Activated T-helper 1 cell treated with Interleukin-2 at 50 U/mL for 16 hours (primary cell): ENCODE measurements around the gene UPB1.
"Not testable (repeated sequence)": the region's sequence is repeated elsewhere in the genome, so short reads cannot be mapped to it uniquely, and the experiment has no call there.

Experiments used
- DNase-seq: peaks from one replicate; pipeline ENCODE4 v3.0.0-alpha.2; 2020; ENCODE audit warnings: low read depth

Gene UPB1

DNA sequence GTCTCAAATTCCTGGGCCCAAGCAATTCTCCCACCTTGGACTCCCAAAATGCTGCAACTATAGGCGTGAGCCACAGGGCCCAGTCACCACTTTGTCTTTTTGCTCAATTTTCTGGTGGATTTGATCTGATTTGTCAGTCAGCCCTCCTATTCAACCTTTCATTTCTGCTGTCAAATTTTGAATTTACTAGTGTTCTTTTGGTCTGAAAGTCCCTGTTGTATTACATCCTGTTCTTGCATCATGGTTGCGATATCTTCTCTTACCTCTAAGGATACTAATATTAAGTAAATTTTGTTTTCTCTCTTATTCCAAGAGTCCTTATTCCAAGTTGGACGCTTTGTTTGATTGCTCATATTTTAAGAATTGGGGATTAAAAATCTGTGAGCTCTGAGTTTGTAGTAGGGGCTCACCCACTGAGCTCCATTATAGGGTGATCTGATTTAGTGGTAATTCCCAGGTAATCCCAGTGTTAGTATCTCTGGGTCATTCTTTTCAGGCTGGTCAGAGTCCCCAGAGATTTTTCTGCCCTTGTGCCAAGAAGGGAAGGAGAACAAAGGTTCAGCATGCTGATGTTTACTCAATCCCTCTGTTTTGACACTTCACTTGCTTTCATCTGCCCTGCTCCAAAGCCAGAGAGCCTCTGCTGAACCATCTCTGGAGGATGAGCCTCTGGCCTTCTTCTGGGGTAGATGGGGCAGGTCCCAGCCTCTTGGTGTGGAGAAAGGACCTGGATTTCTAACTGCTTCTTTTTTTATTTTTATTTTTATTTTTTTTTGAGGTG lies 10.0 kb downstream of the UPB1 start:
- no peak for DNase-seq

DNA sequence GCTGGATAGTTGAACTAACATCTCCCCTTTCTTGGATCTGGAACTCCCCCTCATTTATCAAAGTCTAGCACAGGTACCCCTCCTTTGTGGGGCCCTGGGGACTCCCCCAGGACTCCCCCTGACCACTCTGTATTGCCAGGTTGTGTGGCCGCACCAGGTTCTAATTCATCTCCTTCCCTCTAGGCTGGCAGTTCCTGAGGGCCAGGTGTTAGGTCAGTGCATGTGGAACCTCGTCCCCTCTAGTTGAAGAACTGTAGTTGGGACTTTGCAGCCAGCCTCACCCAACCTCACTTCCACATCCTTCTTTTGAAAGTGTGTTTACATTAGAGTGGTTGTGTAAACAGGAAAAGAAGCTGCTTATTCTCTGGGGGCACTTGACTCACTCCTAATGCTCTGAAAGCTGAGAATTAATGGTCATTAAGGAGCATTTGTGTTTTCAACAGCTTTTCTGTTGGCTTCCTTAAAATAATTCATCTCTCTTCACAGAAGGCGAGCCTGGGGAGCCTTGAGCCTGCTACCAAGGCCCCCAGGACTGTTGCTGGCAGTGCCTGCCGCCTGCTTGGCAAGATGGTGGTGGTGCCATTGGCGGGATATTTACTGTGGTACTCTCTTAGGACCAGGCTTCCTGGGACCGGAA lies 11.8 kb downstream of the UPB1 start:
- no peak for DNase-seq

DNA sequence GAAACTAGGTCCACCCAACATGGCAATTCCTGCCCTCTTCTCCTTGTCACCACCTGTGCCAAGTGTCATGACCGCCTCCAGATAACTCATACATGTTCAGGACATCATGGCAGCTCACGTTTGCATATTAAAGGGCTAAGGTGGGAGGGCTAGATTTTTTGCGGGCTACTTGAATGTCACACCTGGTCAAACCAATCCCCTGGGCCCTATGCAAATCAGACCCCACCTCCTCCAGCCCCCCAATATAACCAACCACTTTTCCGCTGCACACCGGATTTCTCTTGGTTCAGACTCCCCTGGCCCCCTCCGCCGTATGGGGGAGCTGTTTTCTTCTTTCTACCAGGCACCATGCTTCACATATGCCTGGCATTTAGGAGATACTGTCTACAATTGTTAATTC lies 12.6 kb downstream of the UPB1 start:
- no peak for DNase-seq

DNA sequence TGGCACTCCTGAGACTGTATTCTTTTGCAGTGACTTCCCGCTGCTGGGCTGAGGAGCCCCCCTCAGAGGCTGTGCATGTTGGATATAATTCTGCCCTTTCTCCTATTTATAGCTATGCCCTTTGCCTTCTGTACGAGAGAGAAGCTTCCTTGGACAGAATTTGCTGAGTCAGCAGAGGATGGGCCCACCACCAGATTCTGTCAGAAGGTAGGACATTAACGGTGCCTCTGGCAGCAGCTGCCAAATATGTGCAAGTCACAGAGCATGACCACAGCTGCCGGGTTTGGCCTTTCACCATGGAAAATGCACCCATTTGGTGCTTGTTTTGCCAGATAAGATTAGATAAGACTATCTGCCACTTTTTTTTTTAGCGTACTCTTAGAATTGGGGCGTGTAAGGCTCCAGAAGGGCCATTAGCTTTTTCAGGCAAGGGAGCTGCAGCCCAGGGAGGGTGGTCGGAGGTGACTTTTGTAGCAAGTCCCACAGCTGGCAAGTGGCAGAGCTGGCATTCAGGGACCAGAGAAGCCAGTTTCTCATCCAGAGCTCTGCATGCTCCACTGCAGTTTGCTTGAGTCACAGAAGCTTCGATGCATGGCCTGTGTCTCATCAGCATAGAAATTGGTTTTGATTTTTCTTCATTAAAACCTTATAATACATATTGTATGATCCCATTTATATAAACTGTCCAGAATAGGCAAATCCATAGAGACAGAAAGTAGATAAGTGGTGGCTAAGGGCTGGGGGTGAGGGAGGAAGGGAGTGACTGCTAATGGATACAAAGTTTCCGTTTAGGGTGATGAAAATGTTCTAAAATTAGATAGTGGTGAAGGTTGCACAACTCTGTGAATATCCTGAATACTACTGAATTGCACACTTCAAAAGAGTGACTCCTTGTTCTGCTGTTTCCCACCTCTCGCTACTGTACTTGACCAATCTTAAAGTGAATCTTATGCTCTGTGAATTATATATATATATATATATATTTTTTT lies 15.8 kb downstream of the UPB1 start:
- no peak for DNase-seq

DNA sequence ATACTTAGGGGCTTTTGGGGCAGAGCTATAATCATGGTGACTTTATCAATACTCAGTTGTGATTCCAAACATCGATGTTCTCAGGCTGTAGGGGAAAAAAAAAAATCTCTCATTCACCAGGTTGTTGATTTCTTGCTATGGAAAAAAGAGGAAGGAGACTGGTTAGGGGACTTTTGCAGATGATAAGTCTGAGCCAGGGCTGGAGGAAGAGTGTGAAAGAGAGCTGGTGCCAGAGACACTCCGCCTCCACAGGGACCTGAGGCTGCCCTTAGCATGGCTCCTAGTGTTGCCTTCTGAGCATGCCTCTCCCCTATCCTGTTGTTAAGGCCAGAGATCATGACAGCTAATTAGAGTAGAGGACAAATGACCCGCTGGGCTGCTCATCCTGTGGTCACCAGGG lies 16.9 kb downstream of the UPB1 start:
- DNase-seq: no peak

DNA sequence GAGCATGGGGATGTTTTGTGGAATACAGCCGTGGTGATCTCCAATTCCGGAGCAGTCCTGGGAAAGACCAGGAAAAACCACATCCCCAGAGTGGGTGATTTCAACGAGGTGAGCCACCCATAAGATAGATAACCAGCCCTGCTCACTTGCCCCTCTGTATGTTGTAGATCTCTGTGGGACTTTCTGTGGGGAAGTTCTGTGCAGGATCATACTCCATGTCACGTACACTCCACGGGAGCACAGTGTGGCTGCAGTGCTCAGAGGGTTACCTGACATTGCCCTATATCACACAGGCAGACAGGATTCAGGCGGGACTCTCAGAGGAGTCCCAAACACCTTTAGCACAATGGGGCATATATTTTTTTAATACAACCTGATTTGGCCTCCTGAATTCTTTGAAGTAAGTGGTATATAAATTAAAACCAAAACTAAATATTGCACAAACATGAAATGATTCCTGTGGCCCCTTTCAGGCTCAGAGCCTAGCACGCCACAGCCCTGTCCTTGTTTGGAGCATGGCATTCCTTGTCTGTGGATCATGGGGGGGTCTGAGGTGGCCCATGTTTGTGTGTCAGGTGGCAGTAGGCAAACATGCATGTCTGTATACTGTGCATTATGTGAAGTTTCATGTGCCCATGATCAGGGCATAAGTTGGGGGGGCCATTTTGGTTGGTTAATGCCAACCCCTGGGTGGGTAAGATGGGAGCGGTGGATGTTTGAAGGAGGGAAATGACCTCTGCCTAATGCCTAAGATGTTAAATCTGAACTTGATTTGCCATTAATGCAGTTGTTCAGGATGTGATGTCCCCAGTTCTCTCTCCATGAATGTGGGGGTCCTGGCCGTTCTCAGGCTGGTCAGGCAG lies 18.5 kb downstream of the UPB1 start:
- no peak for DNase-seq

DNA sequence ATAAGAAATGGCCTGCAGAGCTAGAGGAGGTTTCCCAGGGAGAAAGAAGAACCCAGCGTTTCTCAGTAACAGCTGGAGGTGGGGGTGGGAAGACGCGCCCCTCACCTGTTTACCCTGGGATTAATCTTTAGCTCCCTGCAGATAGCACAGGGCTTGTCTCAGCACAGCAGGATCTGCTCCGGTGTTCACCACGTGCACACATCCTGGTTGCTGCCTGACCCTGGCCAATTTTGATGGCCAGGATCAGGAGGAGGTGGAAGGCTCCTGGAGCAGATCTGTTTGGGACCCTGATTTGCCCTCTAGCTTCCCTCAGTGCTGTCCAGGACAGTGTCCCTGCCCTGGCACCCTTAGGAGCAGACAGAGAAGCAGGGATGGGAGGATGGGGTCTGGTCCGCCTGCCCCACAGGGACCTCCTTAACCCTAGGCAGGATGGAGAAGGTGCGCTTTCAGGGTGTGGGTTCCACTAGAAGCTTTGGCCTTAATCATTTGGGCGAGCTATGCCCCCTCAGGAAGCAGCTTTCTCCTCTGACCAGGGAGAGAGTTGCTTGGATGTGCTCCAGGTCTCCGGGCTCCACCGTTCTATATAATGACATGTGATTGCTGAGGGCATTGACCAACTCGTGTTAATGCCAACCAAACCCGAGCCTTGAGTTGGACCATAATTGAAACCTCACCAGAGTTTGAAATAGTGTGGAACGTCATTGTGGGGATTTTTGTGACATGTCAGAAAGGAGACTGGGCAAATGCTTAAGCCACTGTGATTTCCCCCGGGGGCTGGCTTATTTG lies 19.3 kb downstream of the UPB1 start:
- no peak for DNase-seq

DNA sequence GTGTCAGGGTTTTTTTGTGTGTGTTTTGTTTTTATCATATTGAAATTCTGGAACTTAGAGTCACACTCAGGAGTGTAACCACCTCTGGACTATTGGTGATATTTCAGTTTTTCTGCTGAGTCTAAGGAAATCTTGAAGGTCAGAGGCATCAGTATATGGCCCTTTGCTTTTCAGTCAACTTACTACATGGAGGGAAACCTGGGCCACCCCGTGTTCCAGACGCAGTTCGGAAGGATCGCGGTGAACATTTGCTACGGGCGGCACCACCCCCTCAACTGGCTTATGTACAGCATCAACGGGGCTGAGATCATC lies 19.9 kb downstream of the UPB1 start:
- no peak for DNase-seq

DNA sequence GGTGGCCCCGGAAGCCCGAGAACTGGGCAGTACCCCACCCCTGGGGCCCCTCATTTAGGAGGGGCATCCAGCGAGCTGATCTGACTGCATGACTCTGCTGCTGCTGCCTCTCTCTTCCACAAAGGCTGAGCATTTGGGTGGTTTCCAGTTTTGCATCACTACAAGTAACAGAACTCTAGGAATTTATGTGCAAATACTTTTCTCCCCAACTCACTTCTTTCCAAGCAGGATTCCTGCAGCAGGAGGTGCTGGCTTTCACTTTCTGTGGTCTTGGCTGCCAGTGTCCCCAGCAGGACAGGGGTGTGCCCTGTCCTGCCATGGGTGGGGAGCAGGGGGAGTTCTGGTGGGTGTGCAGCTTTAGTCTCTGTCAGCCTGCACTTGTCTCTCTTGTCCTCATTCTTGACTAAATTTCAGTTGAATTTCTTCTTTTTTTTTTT lies 21.2 kb downstream of the UPB1 start:
- no peak for DNase-seq

DNA sequence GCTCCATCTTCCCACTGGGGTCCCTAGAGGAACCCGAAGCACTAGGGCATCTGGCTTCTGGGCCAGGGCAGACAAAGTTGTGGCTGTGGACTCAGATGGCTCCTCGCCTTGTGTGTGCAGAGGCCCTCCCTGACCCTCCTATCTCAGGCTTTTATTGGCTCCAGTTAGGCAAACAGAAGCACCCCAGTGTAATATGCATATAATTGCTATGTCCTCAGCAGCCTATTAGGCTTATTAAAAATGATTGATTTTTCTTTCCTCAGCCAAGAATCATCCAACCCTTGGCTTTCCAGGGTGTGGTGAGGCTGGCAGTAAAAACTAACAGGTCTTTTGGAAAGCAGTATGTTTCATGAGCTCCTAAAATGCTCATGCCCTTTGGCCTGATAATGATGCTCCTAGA lies 22.3 kb downstream of the UPB1 start:
- DNase-seq: no peak

DNA sequence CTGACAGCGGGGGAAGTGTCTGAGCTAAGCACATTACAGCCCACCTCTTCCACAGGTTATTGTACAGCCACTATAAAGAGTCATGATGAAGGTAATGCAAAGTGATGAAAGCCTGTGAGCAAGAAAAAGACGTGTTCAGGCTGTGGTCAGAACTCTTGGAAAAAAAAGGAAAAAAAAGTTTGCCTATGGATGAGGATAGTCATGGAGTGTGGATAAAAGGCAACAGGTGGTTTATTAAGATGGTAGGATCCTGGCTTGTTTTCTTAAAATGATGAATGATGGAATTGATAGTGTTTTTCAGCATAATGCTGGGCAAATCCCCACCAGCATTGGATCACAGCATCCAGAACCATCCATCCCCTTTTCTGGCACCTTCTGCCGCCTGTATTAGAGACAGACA lies 23.1 kb downstream of the UPB1 start:
- no peak for DNase-seq

DNA sequence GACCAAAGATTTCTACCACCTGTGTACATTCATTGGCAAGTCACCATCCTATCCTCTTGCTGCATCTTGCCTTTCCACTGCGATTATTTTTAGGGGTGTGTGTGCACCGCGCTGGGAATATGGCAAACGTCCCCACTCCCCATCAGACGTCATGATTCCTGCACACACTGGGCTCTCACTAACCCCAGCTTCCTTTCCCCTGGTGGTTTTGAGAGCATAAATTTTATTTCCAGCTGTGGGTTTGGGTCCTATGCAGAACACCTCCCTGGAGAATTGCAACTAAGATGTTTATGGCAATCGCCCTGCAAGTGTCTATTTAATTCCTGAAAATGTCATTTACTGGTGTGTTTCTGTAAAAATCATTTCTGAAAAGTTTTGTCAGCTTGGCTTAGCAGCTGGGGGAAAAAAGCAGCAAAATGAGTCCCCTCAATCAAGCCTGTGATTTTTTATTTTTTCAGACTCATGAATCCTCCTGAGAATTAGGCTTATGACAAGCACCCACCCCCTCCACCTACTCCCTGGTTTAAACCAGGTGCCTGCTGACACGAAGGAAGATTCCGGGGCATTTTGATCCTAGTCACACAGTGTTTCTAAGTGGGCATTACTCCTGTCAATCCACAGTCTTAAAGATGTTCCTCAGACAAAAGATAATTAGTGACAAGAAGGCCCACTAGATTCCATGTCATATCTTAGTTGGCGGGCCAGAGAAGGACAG lies 23.8 kb downstream of the UPB1 start:
- DNase-seq: no peak

DNA sequence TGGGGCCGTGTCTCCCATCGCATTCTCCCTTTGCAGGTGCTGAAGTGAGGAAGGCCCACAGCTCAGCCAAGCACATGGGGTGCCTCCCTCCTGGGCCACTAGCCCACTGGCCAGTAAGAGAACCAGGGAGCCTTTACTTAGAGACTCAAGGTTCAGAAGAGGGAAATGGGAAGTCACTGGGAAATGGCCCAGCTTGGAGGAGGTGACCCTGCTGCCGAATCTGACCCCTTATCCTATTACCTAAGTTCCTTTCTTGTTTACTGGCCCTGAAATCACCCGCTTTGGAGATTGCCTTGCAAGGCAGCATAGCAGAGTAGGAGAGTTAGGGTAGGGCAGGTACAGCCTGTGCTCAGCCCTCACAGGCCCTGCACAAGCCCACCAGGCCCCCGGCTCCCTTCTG lies 24.4 kb downstream of the UPB1 start:
- DNase-seq: no peak

DNA sequence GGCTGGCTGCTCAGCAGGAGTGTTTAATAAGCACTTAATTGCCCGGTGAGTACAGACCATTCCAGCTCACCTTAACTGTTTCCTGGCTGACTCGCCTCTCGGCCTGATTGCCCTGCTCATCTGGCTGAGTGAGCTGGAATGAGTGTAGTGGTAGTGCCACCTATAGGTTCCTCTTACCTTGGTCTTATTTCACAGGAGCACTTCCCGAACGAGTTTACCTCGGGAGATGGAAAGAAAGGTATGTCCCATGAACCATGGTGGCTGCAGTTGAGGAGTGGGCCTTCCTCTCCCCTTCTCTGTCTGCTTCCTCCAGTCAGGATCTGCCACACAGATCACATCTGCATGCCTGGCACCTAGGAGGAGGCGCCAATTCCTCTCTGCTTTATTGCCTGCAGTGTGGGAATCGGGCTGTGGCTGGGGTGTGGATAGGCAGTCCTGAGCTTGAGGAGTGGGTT lies 26.7 kb downstream of the UPB1 start:
- no peak for DNase-seq

DNA sequence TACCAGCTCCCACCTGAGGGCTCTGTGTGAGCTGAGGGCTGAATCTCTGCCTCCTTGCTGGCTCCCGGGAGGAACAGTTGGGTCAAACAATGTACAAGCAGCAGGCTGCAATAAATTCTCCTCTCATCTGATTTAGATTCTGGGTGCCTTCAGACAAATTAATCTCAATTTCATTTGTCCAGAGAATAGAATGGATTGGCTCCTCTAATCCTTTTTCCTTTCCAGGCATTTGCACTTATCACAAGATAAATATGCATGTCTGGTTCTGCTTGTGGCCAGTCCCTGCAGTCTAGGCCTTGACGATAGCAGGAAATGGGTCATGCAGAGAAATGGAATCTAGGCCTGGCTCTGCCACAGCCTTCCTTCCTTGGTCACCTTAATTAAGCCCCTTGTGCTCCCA lies 28.7 kb downstream of the UPB1 start:
- DNase-seq: no peak

DNA sequence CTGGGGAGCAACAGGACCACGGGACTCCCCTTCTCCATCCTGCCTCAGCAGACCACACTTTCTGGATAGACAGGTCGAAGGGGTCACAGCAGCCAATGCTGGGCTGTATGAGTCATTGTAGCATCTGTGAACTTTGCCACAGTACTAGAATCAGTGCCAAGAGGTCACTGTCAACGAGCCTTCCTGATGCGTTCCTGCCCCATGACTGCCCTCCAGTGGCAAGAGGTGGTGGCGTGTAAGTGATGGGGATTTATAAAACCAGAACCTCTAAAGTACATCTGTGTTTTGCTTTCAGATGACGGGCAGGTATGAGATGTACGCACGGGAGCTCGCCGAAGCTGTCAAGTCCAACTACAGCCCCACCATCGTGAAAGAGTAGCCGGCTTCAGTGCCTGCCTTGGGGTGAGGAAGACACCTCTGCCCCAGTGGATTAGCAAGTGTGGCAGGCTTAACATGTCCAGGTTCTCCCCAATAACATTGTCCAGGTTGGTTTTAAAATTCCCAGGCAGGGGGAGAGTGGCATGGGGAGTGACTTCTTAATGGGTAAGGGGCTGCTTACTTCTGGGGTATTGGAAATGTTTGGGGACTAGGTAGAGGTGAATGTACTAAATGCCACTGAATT lies 30.4 kb downstream of the UPB1 start:
- DNase-seq: peak; percentile 48

DNA sequence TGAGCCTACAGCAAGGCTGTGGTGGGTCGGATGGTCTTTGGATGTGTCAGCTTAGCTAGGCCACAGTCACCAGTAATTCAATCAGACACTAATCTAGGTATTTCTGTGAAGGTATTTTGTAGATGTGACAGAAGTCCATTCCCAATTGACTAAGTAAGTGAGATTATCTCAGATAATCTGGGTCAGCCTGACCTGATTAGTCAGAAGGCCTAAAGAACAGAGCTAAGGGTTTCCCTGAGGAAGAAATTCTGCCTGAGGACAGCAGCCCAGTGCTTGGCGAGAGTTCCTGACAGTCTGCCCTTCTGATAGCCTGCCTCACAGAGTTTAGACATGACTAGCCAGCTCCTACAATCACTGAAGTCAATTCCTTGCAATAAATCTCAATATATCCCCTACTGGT lies 31.1 kb downstream of the UPB1 start:
- no peak for DNase-seq

DNA sequence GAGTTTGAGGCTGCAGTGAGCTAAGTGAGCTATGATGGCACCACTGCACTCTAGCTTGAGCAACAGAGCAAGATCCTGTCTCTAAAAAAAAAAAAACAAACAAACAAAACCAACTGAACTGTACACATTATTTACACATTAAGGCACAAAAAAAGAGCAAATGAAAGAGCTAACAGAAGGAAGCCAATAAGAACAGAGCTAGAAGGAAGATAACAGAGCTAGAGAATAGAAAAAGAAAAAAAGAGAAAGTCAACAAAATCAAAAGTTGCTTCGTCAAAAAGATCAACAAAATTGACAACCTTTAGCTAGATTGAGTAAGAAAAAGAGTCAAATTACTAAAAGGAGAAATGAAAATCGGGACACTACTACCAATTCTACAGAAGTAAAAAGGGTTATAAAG lies 34.8 kb downstream of the UPB1 start:
- no peak for DNase-seq

DNA sequence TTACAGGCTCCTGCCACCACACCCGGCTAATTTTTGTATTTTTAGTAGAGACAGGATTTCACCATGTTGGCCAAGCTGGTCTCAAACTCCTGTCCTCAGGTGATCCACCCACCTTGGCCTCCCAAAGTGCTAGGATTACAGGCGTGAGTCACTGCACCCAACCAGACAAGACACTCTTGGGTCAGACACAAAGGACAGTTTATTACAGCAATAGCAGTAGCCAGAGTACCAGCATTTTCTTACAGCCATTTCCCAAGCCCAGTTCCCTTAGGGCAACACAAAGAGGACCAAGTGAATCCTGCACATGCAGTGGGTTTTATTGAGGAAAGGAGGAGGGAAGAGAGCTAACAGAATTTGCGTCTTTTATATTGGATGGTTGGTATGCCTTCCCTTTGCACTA lies 35.8 kb downstream of the UPB1 start:
- DNase-seq: not testable (repeated sequence)

DNA sequence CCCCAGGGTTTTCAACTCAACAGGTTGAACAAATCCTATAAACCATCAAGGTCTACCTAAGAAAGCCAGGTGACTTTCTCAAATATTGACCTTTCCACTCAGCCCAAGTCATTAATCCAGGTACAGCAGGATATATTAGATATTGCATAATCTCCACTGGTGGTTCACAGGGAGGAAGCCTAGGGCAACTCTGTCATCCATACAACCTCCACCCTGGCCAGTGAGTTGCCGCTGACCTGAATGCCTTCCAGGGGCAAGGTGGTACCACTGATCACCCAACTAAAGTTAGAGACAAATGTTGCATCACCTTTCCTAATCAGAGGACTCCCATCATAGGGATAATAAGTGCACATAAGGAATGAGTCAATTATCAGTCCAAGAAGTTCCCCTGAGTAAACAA lies 36.9 kb downstream of the UPB1 start:
- no peak for DNase-seq
